HCT116 (cell line): ENCODE results near the gene RIT2. TPM values are rescaled to one million over a fixed set of nuclear protein-coding genes. Genes with fewer than 3 reads are reported as not detected.

Source experiments
- ATAC-seq: fragments of 200-7000 bp; cut with Tn5 transposase; 2 replicates; pipeline ENCODE4 v1.9.1; 2020; ENCODE audit warnings: mild to moderate bottlenecking, moderate library complexity
- BruUV-seq: library from RNA; stranded (reverse); fragments of 400-500 nt; replicated peaks from 2 replicates; lab custom pipeline; 2021; lab: Mats Ljungman, UMichigan
- CTCF ChIA-PET: fragments of 300-600 bp; sonication (Branson Sonifier 250); formaldehyde crosslinking; loops from one replicate; lab custom pipeline; 2021; ENCODE audit warnings: antibody characterized with exemption; lab: Charles Lee
- POLR2A ChIA-PET: fragments of 300-600, 350-600 bp; sonication (Branson Sonifier 250); formaldehyde crosslinking; loops from one replicate; lab custom pipeline; 2021; ENCODE audit warnings: antibody characterized with exemption; lab: Charles Lee
- RAD21 ChIA-PET, 2 experiments: fragments of 300-600 bp; sonication (Branson Sonifier 250); formaldehyde crosslinking; loops; one replicate each; lab custom pipeline; 2023; ENCODE audit warnings: low total read pairs in 2 of 2; ENCODE audit not compliant: uncharacterized antibody in 2 of 2, unreplicated experiment in 2 of 2, low non-redundant PET in 1 of 2; lab: Charles Lee
- DNase-seq: peaks from one replicate; pipeline ENCODE4 v3.0.0-alpha.2; 2010; ENCODE audit warnings: low read depth, low spot score
- H2AFZ ChIP-seq: fragments of 200-600 bp; shearing (Covaris generic), sonication (generic); 2 replicates; pipeline ENCODE4 v1.6.1; 2017; ENCODE audit warnings: low read depth, mixed run types, mixed read lengths, antibody characterized with exemption, low read length; ENCODE audit not compliant: poor library complexity, severe bottlenecking
- H3K27ac ChIP-seq: 2 replicates; pipeline ENCODE4 v1.5.1; 2012; ENCODE audit warnings: low read depth, low read length
- H3K27me3 ChIP-seq: fragments of 200-600 bp; sonication (generic); 2 replicates; pipeline ENCODE4 v1.6.1; 2016; ENCODE audit warnings: mixed run types, low read length, mixed read lengths; ENCODE audit not compliant: insufficient read depth
- H3K36me3 ChIP-seq, 2 experiments: fragments of 200-500 bp in 1 of 2; fragments of 200-600 bp in 1 of 2; sonication (Bioruptor generic) in 1 of 2; sonication (generic) in 1 of 2; 2 replicates each; pipeline versions ENCODE4 v1.5.1 to v1.6.1; 2014 to 2016; ENCODE audit warnings: low read length in 2 of 2, inconsistent platforms in 1 of 2, mixed read lengths in 1 of 2, mixed run types in 1 of 2; ENCODE audit not compliant: insufficient read depth in 2 of 2, control insufficient read depth in 1 of 2
- H3K4me1 ChIP-seq, 2 experiments: fragments of 200-600 bp in 1 of 2; sonication (generic) in 1 of 2; 2 replicates each; pipeline versions ENCODE4 v1.5.1 to v1.6.1; 2012 to 2017; ENCODE audit warnings: low read length in 2 of 2, inconsistent platforms in 1 of 2, mild to moderate bottlenecking in 1 of 2, mixed read lengths in 1 of 2, mixed run types in 1 of 2, moderate library complexity in 1 of 2; ENCODE audit not compliant: insufficient read depth in 2 of 2, control insufficient read depth in 1 of 2
- H3K4me2 ChIP-seq: fragments of 200-600 bp; sonication (generic); 2 replicates; pipeline ENCODE4 v1.6.1; 2017; ENCODE audit warnings: mixed run types, low read length, mixed read lengths
- H3K4me3 ChIP-seq, 2 experiments: fragments of 200-600 bp in 1 of 2; sonication (generic) in 1 of 2; replicated peaks in 1 of 2; 2 replicates each; pipeline ENCODE4 v1.5.1; 2011 to 2016; ENCODE audit warnings: low read length in 2 of 2, control low read depth in 1 of 2, low read depth in 1 of 2, mild to moderate bottlenecking in 1 of 2, mixed read lengths in 1 of 2, mixed run types in 1 of 2
- H3K79me2 ChIP-seq: fragments of 200-600 bp; sonication (generic); 2 replicates; pipeline ENCODE4 v1.6.1; 2017; ENCODE audit warnings: mild to moderate bottlenecking, mixed run types, low read length, moderate library complexity, mixed read lengths; ENCODE audit not compliant: insufficient read depth
- H3K9ac ChIP-seq: fragments of 200-600 bp; sonication (generic); 2 replicates; pipeline ENCODE4 v1.6.1; 2016; ENCODE audit warnings: low read length, mixed read lengths
- H3K9me2 ChIP-seq: fragments of 200-600 bp; sonication (generic), shearing (Covaris generic); 2 replicates; pipeline ENCODE4 v1.6.1; 2017; ENCODE audit warnings: mixed run types, mild to moderate bottlenecking, moderate library complexity; ENCODE audit not compliant: insufficient read depth
- H3K9me3 ChIP-seq, 2 experiments: fragments of 200-500 bp in 1 of 2; fragments of 200-600 bp in 1 of 2; sonication (Bioruptor generic) in 1 of 2; sonication (generic) in 1 of 2; 2 replicates each; pipeline ENCODE4 v1.6.1; 2014 to 2017; ENCODE audit warnings: low read length in 2 of 2, mixed read lengths in 2 of 2, inconsistent platforms in 1 of 2, low read depth in 1 of 2, mild to moderate bottlenecking in 1 of 2, mixed run types in 1 of 2, moderate library complexity in 1 of 2; ENCODE audit not compliant: control insufficient read depth in 1 of 2, insufficient read depth in 1 of 2
- H4K20me1 ChIP-seq: fragments of 200-600 bp; sonication (generic), shearing (Covaris generic); 2 replicates; pipeline ENCODE4 v1.6.1; 2017; ENCODE audit warnings: mixed run types, mild to moderate bottlenecking, moderate library complexity; ENCODE audit not compliant: insufficient read depth
- SIN3A ChIP-seq: IDR thresholded peaks from 2 replicates; pipeline ENCODE4 v1.6.1; 2012; ENCODE audit warnings: low read depth
- ZBTB33 ChIP-seq: IDR thresholded peaks from 2 replicates; pipeline ENCODE4 v1.6.1; 2011; ENCODE audit warnings: mild to moderate bottlenecking, low read length, moderate library complexity; ENCODE audit not compliant: insufficient replicate concordance; ENCODE audit errors: extremely low read depth
- intact Hi-C: fragments of 100-400 bp; cut with micrococcal nuclease; formaldehyde crosslinking; loops from 2 replicates; pipeline ENCODE4 v1.10.0; 2022
- total RNA-seq: library from RNA; stranded (reverse); gene quantifications from one replicate; pipeline ENCODE4 v1.2.1, GENCODE V29; 2021; ENCODE audit not compliant: unreplicated experiment

The RIT2 gene
- total RNA-seq, 1 experiment from 2014 or later, result not detected

GRCh38 chr18:42706029-42706608, 409.4 kb downstream of the RIT2 start:
- POLR2A ChIA-PET, result no interaction called here
- BruUV-seq, result no TSS peak

More at GRCh38 chr18:42706029-42706608, 409.4 kb downstream of the RIT2 start:
- Histone ChIP-seq H3K9me2 (no peaks in the 10 kb centered on the region), H3K27ac (no peak overlapping the region), H2AFZ (no peak overlapping the region), H3K4me1 (no peaks in the 10 kb centered on the region), H3K4me2 (no peak overlapping the region), H3K36me3 (no peaks in the 10 kb centered on the region), H3K9ac (no peak overlapping the region), H3K9me3 (peaks cover 16 to 24% of the 10 kb centered on the region in 2 experiments; a peak in 2 of 4 replicates), H3K27me3 (no peaks in the 10 kb centered on the region), H3K79me2 (no peaks in the 10 kb centered on the region), H3K4me3 (no peak overlapping the region), H4K20me1 (no peaks in the 10 kb centered on the region)
- intact Hi-C loops, result no loop called here
- ChIA-PET RAD21 (no interaction called here), CTCF (no interaction called here)
- TF ChIP-seq SIN3A (no peak), ZBTB33 (no peak)
- DNase-seq (no peak), ATAC-seq (no peak)

Other genes with a start within 250 kb of the RIT2 start
- not detected for gene SYT4, start 161.8 kb upstream of the RIT2 start, total RNA-seq